Tongue (tissue), 2 donors: ENCODE data around the gene PLEKHG3. TPM values are rescaled to one million over a fixed set of nuclear protein-coding genes. Genes with fewer than 3 reads are reported as not detected.
A peak's percentile ranks its signal among the peaks of the same experiment; 100 is the strongest.

ENCODE experiments used
- DNase-seq: peaks from one replicate; pipeline ENCODE4 v3.0.0-alpha.2; 2015
- total RNA-seq: library from RNA; depleted of rRNA; stranded (reverse); fragments of >200 nt; gene quantifications from one replicate; pipeline ENCODE4 v1.2.3, GENCODE V29; 2014

PLEKHG3 gene
- total RNA-seq, 1 donor from 2014 or later: 38.0 TPM

DNA sequence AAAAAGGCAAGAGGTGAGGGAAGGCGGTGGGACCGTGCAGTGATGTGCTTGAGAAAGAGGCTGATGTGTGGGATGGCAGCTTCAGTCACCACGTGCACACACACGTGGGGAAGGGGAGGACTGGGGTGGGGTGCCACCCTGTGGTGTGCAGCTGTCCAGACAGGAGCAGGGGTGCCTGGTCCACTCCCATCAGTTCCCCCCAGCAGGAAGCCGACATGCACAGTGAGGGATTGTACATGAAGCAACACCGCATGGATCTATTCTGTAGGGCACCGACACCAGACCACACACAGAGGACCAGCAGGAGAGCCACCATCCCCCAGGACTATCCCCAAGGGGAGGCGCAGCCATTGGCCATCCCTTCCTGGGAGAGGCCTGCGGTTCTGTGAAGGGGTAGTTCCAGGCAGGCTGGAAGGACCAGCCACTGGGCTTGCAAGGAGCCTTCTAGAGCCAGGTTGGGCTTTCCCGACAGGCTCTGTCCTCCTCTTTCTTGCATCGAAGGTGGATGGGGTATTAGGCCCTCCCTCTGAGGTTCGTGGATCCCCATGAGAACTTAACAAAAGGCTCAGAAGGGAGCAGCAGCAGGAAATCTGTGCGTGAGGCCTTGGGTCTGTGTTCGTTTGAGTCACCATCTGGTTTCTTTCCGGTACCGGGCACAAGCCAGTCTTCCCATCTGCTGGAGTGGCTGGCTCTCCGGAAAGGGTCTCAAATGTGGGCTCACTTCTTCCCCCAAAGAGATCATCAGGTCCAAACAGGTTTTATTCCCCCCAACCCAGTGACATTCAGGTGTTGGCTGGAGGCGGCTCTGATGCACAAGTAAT is 59.8 kb downstream of the PLEKHG3 start:
- peak; percentile 46 for DNase-seq

GRCh38 chr14:64764641-64765520 is 60.7 kb downstream of the PLEKHG3 start:
- DNase-seq: peak; percentile 94

DNA sequence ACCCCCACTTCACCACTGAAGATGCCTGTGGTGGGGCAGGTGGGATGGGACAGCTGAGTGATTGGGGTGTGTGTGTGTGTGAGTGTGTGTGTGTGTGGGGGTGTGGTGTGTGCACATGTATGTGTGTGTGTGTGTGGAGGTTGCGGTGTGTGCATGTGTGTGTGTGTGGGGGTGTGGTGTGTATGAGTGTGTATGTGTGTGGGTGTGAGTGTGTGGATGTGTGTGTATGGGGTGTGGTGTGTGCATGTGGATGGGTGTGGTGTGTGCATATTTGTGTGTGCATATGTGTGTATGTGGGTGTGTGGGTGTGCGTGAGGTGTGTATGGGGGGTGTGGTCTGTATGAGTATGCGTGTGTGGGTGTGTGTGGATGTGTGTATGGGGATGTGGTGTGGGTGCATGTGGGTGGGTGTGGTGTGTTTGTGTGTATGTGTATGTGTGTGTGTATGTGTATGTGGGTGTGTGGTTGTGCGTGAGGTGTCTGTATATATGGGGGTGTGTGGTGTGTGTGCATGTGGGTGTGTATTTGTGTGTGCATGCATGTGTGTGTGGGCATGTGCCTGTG is 61.6 kb downstream of the PLEKHG3 start:
- no peak for DNase-seq

DNA sequence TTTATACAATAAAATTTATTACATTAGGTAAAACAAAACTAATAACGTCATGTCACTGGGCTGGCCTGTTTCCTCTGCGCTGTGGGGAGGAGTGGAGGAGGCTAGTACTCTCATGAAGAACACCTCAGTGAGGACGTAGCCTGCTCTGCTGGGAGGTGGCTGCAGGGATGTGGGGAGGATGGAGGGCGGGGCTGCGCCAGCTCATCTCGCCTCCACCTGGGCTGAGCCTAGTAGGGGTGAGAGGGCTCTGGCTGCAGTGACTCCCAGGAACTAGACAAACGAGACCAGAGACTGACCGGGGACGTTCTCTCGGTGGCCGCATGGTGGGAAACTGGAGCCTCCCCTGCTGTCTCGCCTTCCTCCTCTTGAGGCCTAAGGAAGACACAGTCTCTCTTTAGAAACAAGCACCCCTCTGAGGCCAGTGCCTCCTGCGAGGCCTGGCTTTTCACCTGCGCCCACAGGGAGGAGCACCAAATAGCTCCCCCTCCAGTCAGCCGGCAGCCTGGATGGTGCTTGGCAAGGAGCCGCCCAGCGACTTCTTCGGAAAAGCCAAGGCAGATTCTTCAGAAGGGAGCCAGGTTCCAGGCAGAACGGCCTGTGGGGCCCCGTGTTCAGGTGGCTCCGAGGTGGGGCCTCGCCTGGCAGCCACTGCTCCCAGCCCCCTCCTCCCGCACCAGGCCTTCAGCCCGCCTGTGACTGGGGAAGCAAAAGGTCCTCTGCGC is 62.4 kb downstream of the PLEKHG3 start:
- DNase-seq: no peak

DNA sequence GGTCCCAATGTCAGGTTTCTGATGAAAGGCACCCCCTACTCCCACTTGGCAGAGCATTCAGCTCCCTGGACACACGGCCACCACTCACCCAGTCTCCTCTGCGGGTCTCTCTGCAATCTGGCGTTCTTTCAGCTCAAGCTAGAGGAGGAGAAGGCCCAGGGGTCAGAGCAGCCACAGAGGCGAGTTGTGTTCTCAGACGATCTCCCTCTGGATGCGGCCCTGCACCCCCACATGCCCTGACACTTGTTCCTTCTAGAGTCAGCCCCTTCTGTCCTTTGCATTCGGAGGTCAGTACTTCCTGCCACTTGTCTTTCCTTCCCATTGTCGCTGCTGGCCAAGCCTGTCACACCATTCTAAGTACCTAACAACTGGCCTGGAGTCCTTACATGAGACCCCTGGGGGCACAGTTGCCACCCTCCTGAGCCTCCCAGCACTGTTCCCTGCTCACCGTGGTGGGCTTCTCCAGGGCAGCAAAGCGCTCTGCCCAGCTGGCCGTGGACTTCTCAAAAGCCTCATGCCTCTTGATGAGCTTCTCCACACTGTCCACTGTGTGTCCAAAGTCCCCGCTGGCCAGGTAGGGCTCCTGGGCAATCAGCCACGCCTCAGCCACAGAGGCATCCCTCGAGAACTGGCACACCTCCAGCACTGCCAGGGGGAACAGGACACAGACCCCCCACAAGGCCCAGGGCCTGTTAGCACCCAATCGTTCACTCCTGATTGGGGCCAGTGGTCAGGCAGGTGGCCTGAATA is 63.2 kb downstream of the PLEKHG3 start:
- DNase-seq: no peak

DNA sequence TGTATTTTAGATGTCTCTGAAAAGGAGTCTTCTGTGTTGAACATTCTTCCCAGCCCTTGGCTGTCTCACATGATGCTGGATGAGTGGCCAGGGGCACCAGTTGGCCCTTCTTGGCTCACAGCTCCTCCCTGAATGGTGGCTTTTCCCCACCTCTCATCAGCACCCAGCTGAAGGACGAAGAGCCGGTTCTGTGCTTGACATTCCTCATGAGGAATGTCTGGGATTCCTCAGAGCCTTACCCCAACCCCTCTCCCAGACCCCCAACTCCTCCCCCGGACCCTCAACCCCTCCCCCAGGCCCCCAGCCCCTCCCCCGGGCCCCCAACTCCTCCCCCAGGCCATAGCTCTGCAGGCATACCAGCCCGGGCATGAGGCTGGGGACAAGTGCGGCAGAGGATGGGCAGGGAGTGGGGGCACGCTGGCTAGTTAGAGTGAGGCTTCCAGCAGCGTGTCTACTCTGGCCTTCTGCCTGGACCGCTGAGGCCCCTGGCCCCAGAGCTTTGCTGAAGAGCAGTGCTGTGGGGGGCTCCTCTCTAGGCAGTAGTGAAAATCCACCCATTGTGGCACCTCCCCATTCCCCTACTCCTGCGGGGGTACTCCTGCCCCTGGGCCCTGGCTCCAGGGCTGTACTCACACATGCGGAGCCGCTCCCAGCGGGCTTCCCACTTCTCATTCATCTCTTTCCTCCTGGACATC is 64.3 kb downstream of the PLEKHG3 start:
- no peak for DNase-seq

- no peak for DNase-seq
Observed at GRCh38 chr14:64769096-64770020, 65.1 kb downstream of the PLEKHG3 start.

DNA sequence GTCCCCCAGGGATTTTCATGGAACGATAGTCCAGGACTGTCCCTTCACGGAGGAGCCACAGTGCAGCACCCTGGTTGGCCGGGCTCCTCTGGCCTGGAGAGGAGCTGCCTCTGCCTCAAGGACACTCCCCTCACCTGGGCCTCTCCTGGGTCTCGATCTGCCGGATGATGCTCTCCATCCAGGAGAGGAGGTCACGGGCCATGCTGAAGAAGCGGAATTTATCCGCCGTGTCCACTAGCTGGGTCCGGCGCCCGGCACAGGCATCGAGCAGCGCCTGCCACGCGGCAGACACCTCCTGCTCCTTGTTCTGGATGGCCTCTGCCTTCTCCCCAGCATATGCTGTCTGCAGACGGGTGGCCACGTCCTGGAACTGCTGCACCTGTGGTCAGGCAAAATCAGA is 66.5 kb downstream of the PLEKHG3 start:
- DNase-seq: no peak

GRCh38 chr14:64771161-64771560 is 66.9 kb downstream of the PLEKHG3 start:
- no peak for DNase-seq

GRCh38 chr14:64772397-64772950 is 68.2 kb downstream of the PLEKHG3 start:
- no peak for DNase-seq

DNA sequence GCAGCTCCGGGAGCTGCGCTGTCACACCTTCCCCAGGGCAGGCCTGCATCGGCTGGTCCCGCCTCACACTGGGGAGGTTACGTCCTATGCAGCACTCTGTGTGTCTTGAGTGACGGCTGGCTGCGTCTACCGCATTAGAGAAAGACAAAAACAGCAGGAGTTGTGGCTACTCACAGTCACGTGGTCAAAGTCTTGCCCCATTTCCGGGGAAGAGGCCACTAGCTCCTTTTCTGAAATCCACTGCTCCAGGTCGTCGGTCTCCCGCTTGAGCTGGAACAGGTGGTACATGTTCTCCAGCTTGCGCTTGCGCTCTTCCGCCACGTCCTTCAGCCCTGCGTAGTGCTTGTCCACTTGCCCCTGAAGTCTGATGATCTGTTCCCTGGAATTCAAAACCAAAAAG is 68.8 kb downstream of the PLEKHG3 start:
- no peak for DNase-seq

DNA sequence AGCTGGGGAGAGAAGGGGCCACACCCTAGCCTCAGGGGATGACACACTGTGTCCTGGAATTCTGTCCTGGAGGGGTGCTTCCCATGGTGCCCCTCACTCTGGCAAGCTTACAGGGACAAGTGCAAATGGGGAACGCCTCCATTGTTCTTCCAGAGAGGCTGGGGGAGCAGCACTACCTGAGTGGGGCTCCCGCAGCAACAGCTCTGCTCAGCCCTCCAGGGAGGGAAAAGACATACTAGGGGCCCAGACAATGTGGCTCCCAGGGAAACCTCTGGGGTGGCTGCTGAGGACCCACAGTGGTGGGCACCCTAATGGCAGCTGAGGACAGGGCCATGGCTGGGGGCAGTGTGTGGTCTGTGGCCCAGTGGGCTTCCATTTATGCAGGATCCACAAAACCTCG is 69.4 kb downstream of the PLEKHG3 start:
- no peak for DNase-seq

GRCh38 chr14:64774272-64774671 is 70.0 kb downstream of the PLEKHG3 start:
- DNase-seq: no peak

DNA sequence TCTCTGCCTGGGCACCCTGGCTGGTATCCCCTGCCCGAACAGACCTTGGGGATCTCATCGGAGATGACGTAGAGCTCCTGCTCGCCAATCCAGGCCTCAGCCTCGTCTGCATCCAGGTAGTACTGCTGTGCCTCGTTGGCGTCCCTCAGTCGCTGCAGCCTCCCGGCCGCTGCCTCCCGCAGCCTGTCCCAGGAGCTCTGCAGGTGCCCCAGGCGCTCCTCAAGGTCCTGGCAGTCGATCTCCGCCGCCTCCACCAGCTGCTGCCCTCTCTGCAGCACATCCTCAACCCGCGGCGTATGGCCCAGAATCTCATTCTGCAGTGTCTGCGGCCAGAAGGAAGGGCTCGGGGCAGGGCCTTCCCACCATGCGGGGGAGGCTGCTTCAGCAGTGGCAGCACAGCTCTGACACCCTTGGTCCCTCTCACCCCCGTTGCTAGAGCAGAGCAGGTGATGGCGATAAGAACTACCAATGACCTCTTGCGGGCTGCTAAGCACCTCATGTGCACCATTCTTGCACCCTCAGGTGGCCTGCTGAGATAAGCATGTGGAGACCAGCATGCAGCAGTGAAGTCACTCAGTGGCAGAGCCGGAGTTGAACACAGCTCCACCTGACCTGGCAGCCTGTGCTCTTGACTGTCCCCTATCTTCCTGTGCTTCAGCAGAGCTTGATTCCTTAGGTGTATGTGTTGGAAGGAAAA is 71.0 kb downstream of the PLEKHG3 start:
- DNase-seq: no peak

DNA sequence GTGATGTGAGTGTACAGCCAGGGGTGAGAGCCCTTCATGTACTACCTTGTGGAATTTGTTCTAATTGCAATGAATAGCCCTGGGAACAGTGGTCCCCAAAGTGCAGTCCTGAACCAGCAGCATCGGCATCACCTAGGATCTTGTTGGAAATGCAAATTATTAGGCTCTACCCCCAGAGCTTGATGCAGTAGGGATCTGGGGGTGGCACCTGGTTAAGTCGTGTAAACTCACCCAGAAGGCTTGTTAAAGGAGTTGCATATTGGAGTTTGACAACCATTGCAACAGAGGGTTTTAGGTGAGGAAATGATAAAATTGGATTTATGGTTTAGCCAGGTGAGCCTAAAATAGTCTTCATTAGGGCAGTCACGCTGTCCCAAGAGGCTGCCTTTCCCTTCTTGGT is 73.2 kb downstream of the PLEKHG3 start:
- no peak for DNase-seq

GRCh38 chr14:64778104-64778754 is 74.0 kb downstream of the PLEKHG3 start:
- peak; percentile 25 for DNase-seq

DNA sequence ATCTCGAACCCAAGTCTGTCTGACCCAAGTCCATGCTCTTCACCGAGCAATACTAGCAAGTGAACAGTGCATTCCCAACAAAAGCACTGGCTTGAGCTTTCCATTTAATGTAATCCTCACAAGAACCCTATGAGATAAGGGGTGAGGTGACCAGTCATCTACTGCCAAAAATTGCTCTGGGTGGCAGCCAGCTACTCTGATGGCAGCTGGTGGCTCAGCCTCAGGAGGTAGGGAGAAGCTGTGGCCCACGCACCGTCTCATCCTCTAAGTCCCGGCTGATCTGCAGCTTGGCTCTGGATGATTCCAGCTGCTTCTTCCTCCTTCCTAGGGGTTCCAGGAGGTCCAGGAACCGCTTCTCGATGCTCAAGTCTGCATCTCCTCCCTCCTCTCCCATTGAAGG is 75.2 kb downstream of the PLEKHG3 start:
- no peak for DNase-seq

GRCh38 chr14:64782196-64782595 is 78.0 kb downstream of the PLEKHG3 start:
- no peak for DNase-seq
